ENCODE data around the gene C6orf47.
A peak's percentile ranks its signal among the peaks of the same experiment; 100 is the strongest.

Gene C6orf47

DNA sequence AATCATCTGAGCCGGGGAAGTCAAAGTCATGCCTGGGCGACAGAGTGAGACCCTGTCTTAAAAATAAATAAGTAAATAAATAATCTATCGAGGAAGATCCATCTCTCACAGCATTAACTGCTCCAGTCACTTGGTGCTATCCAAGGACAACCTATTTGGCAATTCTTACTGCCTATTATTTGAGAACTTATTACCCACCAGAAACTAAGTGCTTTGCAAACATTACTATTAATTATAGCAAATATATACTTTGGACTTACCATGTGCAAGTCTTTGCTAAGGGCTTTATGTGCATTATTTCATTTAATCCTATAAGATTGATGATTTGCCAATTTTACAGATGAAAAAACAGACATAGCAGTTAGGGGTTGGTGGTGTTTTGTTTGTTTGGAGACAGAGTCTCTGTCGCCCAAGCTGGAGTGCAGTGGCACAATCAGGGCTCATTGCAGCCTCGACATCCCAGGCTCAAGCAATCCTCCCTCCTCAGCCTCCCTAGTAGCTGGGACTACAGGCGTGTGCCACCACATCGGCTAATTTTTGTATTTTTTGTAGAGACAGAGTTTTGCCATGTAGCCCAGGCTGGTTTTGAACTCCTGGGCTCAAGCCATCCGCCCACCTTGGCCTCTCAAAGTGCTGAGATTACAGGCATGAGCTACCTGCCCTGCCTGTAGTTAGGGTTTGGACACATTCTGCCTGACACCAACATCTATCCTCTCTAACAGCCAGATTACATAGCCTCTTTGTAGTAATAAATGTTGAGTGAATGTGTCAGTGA lies 5.8 kb downstream of the C6orf47 start:
- H3K27me3 ChIP-seq (ENCODE audit: control insufficient read depth in 1 of 2, insufficient read depth in 2 of 2, low read length in 2 of 2): no peaks in the 10 kb centered on the region
- H3K4me1 ChIP-seq (ENCODE audit: insufficient read depth, low read length): peaks cover 48% of the 10 kb centered on the region
- no peak overlapping the region for H3K4me3 ChIP-seq (ENCODE audit: low read depth in 1 of 2, low read length in 2 of 2)
- no peak overlapping the region for H3K9ac ChIP-seq (ENCODE audit: low read length)
- H3K36me3 ChIP-seq (ENCODE audit: insufficient read depth, low read length): peaks cover 19% of the 10 kb centered on the region
- H3K9me3 ChIP-seq (ENCODE audit: low read length): no peaks in the 10 kb centered on the region
- H3K27ac ChIP-seq (ENCODE audit: low read depth, low read length): no peak overlapping the region

DNA sequence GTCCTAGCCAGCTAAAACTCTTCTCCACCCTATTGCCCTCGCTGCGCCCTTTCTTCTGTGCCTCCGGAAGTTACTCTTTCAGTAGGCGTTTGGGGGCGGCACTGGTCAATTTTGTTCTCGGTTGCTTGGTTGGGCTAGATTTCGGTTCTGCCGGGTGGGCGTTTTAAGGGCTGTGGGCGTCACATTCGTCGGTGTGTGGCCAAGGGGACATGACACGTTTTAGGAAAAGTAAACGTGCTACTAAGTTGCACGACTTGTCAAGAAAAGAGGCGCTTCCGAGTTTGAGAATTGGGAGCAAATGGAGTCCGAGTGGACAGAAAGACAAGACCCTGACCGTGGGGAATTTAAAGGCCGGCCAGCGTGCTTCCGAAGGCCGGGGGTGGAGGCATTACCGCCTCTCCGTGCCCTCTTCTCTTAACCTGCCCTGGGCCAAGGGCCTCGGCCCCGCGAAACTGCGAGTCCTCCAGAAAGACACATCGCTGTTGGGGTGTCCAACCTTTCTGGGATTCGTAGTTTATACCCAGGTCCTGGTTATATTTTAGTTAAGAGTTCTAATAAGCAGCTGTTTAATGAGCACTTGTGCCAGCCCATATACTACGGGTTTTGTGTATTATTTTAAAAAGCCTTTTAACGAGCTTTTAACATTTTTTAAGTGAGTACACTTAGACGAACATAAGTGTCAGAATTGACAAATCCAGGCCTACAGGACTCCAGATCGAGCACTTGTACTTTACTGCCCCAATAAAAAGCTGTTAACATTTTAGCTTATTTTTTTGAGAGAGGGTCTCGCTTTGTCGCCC lies 7.5 kb downstream of the C6orf47 start:
- Histone ChIP-seq H3K4me3 (ENCODE audit: low read depth in 1 of 2, low read length in 2 of 2) (peak overlapping the region; percentile 82 to 93), H3K9ac (ENCODE audit: low read length) (peak overlapping the region; percentile 94), H3K27ac (ENCODE audit: low read depth, low read length) (peak overlapping the region; percentile 98), H3K9me3 (ENCODE audit: low read length) (no peaks in the 10 kb centered on the region), H3K4me1 (ENCODE audit: insufficient read depth, low read length) (peaks cover 31% of the 10 kb centered on the region), H3K36me3 (ENCODE audit: insufficient read depth, low read length) (peaks cover 29% of the 10 kb centered on the region), H3K27me3 (ENCODE audit: control insufficient read depth in 1 of 2, insufficient read depth in 2 of 2, low read length in 2 of 2) (no peaks in the 10 kb centered on the region)

DNA sequence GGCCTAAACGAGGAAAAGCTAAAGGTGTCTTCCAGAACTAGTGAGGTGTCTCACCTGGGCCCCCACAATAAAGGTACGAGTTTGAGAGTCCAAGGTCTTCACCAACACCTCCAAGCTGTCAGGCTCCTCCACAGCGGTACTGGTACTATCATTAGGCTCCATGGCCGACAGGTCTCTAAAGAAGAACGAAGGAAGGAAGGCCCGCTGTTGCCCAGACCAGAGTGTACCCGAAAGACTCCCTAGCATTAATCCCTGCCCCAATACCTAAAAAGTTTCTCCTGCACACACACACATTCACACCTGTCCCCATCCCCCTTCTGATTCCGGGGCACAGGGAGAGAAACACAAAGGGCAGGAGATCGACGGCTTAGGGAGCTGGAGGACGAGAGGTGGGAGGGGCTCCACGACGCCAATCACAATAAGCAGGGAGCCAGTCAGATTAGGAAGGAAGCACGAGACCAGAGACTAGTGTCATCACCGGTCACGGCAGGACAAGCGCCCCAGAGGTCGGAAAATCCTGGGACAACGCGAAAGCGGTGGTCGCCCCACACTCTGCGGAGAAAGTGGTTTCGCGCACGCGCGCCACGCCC lies 8.9 kb downstream of the C6orf47 start:
- Histone ChIP-seq H3K4me1 (ENCODE audit: insufficient read depth, low read length) (peaks cover 21% of the 10 kb centered on the region), H3K27ac (ENCODE audit: low read depth, low read length) (peak overlapping the region; percentile 98), H3K36me3 (ENCODE audit: insufficient read depth, low read length) (peaks cover 39% of the 10 kb centered on the region), H3K4me3 (ENCODE audit: low read depth in 1 of 2, low read length in 2 of 2) (peak overlapping the region; percentile 82 to 93), H3K27me3 (ENCODE audit: control insufficient read depth in 1 of 2, insufficient read depth in 2 of 2, low read length in 2 of 2) (no peaks in the 10 kb centered on the region), H3K9me3 (ENCODE audit: low read length) (no peaks in the 10 kb centered on the region), H3K9ac (ENCODE audit: low read length) (peak overlapping the region; percentile 94)

DNA sequence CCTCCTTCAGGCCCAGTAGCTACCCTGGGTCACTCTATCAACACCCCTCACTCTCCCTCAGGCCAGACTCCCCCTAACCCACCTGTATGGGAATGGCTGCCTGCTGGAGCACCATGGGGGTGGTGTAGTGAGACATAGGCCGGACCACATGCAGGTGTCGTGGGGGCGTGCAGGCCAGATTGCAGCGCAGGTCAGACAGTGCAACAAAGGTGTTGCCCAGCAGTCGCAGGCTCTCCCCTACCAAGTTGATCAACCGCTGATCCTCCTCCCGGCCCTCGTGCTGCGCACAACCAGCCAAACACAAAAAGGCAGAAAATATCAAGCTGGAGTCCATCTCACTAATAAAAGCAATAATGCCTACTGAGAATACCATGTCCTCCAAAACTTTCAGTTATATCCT lies 15.3 kb downstream of the C6orf47 start:
- H3K27me3 ChIP-seq (ENCODE audit: control insufficient read depth in 1 of 2, insufficient read depth in 2 of 2, low read length in 2 of 2): no peaks in the 10 kb centered on the region
- no peak overlapping the region for H3K4me3 ChIP-seq (ENCODE audit: low read depth in 1 of 2, low read length in 2 of 2)
- peaks cover 90% of the 10 kb centered on the region for H3K36me3 ChIP-seq (ENCODE audit: insufficient read depth, low read length)
- H3K4me1 ChIP-seq (ENCODE audit: insufficient read depth, low read length): no peaks in the 10 kb centered on the region
- no peak overlapping the region for H3K9ac ChIP-seq (ENCODE audit: low read length)
- no peaks in the 10 kb centered on the region for H3K9me3 ChIP-seq (ENCODE audit: low read length)
- no peak overlapping the region for H3K27ac ChIP-seq (ENCODE audit: low read depth, low read length)

DNA sequence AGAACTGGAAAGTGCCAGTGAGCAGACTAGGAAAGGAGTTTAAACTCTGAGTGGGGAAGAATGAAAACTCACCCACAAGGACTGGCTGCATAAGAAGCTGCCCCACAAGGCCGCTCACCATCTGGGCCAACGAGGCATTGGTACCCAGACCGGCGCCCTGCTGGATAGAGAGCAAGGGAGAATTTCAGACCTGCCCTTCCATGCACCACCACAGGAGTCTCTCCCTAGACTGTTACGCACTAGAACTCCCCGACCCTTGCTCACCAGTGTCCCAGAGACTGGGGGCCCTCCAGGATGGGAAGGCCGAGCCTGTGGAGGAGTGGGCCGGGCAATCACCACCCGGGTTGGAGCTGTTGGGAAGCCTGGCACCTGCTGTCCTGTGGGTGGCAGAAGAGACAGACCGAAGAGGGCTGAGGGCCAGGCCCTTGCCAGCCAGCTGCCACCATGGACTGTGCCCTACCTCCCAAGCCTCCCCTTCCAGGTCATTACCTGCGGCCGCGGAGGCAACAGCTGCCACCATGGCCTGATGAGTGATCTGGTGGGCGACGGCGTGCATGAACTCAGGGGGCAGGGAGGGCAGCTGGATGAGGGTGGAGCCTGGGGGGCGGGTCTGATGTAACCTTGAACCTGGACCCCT lies 16.6 kb downstream of the C6orf47 start:
- Histone ChIP-seq H3K9ac (ENCODE audit: low read length) (no peak overlapping the region), H3K36me3 (ENCODE audit: insufficient read depth, low read length) (peaks cover 89% of the 10 kb centered on the region), H3K9me3 (ENCODE audit: low read length) (no peaks in the 10 kb centered on the region), H3K27me3 (ENCODE audit: control insufficient read depth in 1 of 2, insufficient read depth in 2 of 2, low read length in 2 of 2) (no peaks in the 10 kb centered on the region), H3K4me3 (ENCODE audit: low read depth in 1 of 2, low read length in 2 of 2) (no peak overlapping the region), H3K27ac (ENCODE audit: low read depth, low read length) (no peak overlapping the region), H3K4me1 (ENCODE audit: insufficient read depth, low read length) (no peaks in the 10 kb centered on the region)

DNA sequence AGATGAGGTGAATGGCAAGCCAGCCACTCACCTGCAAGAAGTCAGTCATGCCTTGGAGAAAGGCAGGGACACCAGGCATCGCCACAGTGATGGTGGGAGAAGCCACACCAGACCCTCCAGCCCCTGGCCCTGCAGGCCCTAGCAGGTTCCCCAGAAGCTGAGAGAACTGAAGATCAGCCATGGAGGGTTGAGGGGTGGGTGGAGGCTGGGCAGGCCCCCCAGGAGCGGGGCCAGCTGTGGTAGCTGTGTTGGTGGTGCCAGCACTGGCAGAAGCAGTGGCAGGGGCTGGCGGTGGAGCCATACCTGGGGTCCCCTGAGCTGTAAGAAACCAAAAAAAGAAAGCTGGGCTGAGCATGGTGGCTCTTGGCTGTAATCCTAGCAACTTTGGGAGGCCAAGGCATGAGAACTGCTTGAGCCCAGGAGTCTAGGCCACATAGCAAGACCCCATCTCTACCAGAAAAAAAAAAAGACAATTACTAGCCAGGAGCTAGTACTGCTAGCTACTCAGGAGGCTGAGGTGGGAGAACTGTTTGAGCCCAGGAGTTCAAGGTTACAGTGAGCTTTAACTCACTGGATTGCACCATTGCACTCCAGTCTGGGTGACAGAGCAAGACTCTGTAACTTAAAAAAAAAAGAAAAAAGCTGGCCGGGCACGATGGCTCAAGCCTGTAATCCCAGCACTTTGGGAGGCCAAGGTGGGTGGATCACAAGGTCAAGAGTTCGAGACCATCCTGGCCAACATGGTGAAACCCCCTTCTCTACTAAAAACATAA lies 17.6 kb downstream of the C6orf47 start:
- Histone ChIP-seq H3K27ac (ENCODE audit: low read depth, low read length) (no peak overlapping the region), H3K27me3 (ENCODE audit: control insufficient read depth in 1 of 2, insufficient read depth in 2 of 2, low read length in 2 of 2) (no peaks in the 10 kb centered on the region), H3K36me3 (ENCODE audit: insufficient read depth, low read length) (peaks cover 88% of the 10 kb centered on the region), H3K9ac (ENCODE audit: low read length) (no peak overlapping the region), H3K4me3 (ENCODE audit: low read depth in 1 of 2, low read length in 2 of 2) (no peak overlapping the region), H3K4me1 (ENCODE audit: insufficient read depth, low read length) (no peaks in the 10 kb centered on the region), H3K9me3 (ENCODE audit: low read length) (no peaks in the 10 kb centered on the region)

DNA sequence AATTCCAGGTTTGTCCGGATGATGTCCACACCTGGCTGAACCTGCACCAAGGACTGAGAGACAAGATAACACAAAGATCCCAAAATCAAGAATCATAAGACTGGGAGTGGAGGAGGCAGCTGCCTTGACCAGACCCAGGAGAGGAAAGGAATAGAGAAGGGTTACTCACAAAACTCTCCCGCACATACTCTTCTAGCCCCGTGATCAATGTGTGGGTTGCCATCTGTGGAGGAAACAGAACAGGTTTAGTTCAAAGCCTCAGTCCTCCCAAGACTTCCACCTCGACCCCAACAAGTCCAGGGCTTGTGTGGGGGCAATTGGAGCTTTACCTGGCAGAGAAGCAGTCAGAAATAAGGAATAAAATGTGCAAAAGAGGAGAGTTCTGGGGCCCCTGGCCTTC lies 19.2 kb downstream of the C6orf47 start:
- Histone ChIP-seq H3K9me3 (ENCODE audit: low read length) (no peaks in the 10 kb centered on the region), H3K9ac (ENCODE audit: low read length) (no peak overlapping the region), H3K4me3 (ENCODE audit: low read depth in 1 of 2, low read length in 2 of 2) (no peak overlapping the region), H3K27me3 (ENCODE audit: control insufficient read depth in 1 of 2, insufficient read depth in 2 of 2, low read length in 2 of 2) (no peaks in the 10 kb centered on the region), H3K4me1 (ENCODE audit: insufficient read depth, low read length) (no peaks in the 10 kb centered on the region), H3K27ac (ENCODE audit: low read depth, low read length) (no peak overlapping the region), H3K36me3 (ENCODE audit: insufficient read depth, low read length) (peaks cover 88% of the 10 kb centered on the region)

DNA sequence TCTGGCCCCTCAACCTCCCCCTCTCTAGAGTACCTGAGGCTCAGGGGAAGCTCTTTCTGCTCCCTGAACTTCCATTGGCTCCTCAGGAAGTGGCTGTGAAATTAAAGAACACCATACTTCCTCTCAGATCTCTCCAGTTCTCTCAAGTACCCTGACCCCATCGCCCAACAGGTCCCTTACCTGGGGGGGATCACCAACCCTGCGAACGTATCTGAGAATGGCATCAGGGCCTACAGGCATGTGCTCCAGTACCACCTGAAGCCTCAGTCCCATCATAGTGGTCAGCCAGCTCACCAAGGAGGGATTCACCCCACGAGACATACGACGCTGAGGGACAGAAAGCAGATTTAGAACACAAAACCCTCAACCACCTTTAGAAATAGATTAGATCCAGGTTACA lies 20.0 kb downstream of the C6orf47 start:
- Histone ChIP-seq H3K4me3 (ENCODE audit: low read depth in 1 of 2, low read length in 2 of 2) (no peak overlapping the region), H3K27me3 (ENCODE audit: control insufficient read depth in 1 of 2, insufficient read depth in 2 of 2, low read length in 2 of 2) (no peaks in the 10 kb centered on the region), H3K9me3 (ENCODE audit: low read length) (no peaks in the 10 kb centered on the region), H3K27ac (ENCODE audit: low read depth, low read length) (no peak overlapping the region), H3K4me1 (ENCODE audit: insufficient read depth, low read length) (no peaks in the 10 kb centered on the region), H3K9ac (ENCODE audit: low read length) (no peak overlapping the region), H3K36me3 (ENCODE audit: insufficient read depth, low read length) (peaks cover 88% of the 10 kb centered on the region)

DNA sequence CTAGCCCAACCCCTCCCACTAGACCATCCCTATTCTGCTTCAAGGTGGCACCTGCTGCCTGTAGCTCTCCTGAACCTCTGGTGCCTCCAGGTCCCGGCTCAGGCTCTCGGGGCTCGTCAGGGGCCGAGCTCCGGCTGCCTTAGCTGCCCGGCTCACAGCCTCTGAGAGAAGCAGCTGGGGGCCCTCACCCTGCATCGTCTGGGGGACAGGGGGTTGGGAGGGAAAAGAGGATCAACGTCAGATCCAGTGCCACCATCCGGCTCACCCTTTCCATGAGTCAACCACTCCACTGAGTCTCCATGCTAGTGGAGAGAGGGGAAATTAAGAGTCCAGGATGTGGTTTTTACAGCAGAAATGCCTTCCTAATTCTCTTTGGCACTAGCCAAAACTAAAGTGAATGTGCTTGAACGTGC lies 21.1 kb downstream of the C6orf47 start:
- Histone ChIP-seq H3K36me3 (ENCODE audit: insufficient read depth, low read length) (peaks cover 88% of the 10 kb centered on the region), H3K9me3 (ENCODE audit: low read length) (no peaks in the 10 kb centered on the region), H3K4me1 (ENCODE audit: insufficient read depth, low read length) (no peaks in the 10 kb centered on the region), H3K27me3 (ENCODE audit: control insufficient read depth in 1 of 2, insufficient read depth in 2 of 2, low read length in 2 of 2) (no peaks in the 10 kb centered on the region), H3K27ac (ENCODE audit: low read depth, low read length) (no peak overlapping the region), H3K9ac (ENCODE audit: low read length) (no peak overlapping the region), H3K4me3 (ENCODE audit: low read depth in 1 of 2, low read length in 2 of 2) (no peak overlapping the region)

DNA sequence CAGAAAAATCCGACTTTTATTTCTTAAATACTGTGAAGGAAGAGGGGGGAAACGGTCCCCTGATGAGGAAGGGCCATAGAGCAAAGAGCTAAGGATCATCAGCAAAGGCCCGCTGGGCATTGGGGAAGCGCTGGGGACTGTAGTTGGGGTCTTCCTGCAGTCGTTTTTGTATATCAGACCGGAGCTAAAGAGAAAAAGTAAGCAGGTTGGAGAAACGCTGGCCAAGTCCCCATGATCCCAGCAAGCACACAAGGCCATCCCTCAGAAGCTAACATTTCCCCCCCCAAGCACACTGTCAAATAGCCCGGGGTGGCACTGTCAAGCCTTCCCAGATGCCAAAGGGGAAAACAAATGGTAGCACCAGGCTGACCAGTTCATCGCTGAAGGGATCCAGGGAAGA lies 21.5 kb downstream of the C6orf47 start:
- Histone ChIP-seq H3K9me3 (ENCODE audit: low read length) (no peaks in the 10 kb centered on the region), H3K9ac (ENCODE audit: low read length) (no peak overlapping the region), H3K27ac (ENCODE audit: low read depth, low read length) (no peak overlapping the region), H3K4me3 (ENCODE audit: low read depth in 1 of 2, low read length in 2 of 2) (no peak overlapping the region), H3K27me3 (ENCODE audit: control insufficient read depth in 1 of 2, insufficient read depth in 2 of 2, low read length in 2 of 2) (no peaks in the 10 kb centered on the region), H3K4me1 (ENCODE audit: insufficient read depth, low read length) (no peaks in the 10 kb centered on the region), H3K36me3 (ENCODE audit: insufficient read depth, low read length) (peaks cover 88% of the 10 kb centered on the region)

All from muscle layer of colon (tissue), 2 donors.